Renal cortex interstitium (tissue), 11 donors: ENCODE data around the gene SGCD. TPM values are rescaled to one million over a fixed set of nuclear protein-coding genes. Genes with fewer than 3 reads are reported as not detected.
A peak's percentile ranks its signal among the peaks of the same experiment; 100 is the strongest.
"Not testable (repeated sequence)": the region's sequence is repeated elsewhere in the genome, so short reads cannot be mapped to it uniquely, and the experiment has no call there.

Experiments used
- DNase-seq, 11 donors: peaks; one replicate each; pipeline ENCODE4 v3.0.0-alpha.2; 2013; ENCODE audit warnings: low read depth in 9 of 11, low spot score in 4 of 11; ENCODE audit errors: extremely low read depth in 1 of 11
- polyA plus RNA-seq, 3 donors: library from polyadenylated mRNA; unstranded; fragments of 120-200 nt; gene quantifications; one replicate each; pipeline ENCODE4 v1.2.1, GENCODE V29; 2013; ENCODE audit not compliant: insufficient read length in 3 of 3

Gene SGCD
- polyA plus RNA-seq, 3 donors = 5.0 to 6.9 (median 5.6) TPM

- peak in 7 of 11 donors; percentile 14 to 48 (median 23) for DNase-seq
These were observed 313.8 kb downstream of the SGCD start for GRCh38 chr5:156640691-156641241.

GRCh38 chr5:156641686-156642085 lies 314.7 kb downstream of the SGCD start:
- DNase-seq = no peak

DNA sequence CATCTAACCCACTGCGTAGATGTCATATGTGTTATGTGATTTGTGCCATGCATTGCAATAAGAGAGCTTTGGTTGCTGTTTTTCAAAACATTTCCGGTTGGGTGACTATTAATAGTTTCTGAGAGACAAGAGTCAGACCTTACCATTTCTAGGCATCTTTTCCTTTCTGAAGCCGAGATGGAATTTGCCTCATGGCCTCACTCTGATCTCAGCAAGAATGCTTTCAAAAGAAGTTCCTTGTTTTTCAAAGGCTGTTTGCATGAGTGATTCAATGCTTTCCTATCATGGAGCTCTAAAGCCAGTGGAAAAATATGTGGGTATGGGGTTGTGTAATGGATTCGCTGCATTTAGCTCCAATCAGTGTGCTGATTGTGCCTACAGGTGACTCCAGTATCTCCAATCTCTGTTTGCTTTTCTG lies 320.1 kb downstream of the SGCD start:
- DNase-seq = peak in 2 of 11 donors; percentile 5 to 35

- DNase-seq = no peak
These were observed 327.5 kb downstream of the SGCD start for GRCh38 chr5:156654444-156654843.

DNA sequence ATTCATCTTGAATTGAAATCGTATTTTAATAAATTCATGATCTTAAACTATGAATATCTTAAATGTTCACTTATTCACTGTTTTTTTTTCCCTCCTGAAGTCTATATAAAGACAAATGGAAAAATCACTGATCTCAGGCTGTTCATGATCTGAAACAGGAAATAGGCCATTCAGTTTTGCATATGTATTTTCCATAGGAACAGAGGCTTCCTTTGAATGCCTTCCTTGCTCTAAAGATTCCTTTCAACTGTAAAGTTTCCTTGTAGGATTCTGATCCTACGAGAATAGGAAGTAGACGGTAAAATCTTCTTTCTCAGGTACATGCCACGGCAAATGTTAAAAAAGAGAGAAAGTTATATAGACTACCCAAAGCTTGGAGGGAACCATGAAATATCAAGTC lies 328.8 kb downstream of the SGCD start:
- no peak for DNase-seq

DNA sequence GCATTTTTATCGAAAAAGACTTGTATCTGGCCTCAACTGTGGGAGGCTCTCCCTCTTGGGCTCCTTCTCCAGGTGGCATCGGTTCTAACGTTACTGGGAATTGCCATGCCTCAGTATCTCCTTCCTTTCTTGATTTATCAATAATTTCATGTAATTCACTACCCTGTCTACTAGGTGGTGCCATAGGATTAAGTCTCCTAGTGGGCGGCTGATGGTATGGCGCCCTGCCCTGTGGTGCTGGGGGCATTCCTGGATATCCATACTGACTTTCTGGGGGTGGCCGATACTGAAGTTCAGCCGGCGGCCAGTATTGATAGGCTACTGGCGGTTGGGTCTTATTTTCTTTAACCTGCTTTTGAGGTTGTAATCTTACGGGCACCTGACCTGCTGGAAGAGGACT lies 337.9 kb downstream of the SGCD start:
- DNase-seq = not testable (repeated sequence)

GRCh38 chr5:156666686-156667085 lies 339.7 kb downstream of the SGCD start:
- DNase-seq = not testable (repeated sequence)

DNA sequence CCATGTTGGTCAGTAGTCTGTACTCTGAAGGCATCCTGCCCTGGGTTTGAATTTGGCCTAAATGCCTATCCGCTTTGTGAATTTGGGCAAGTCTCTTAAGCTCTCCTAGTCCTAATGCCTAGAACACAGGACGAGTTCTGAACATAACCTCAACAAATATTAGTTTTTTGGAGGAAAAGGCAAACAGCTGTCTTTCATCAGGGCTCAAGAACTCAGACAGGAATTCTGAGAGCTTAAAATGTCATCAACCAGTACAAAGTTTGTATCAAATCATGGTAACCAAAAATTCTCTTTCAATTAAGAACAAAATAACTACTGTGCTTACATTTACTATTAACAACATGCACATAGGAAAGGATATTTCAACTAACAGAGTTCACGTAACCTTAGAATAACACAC lies 340.7 kb downstream of the SGCD start:
- DNase-seq = peak in 2 of 11 donors; percentile 14 to 16

DNA sequence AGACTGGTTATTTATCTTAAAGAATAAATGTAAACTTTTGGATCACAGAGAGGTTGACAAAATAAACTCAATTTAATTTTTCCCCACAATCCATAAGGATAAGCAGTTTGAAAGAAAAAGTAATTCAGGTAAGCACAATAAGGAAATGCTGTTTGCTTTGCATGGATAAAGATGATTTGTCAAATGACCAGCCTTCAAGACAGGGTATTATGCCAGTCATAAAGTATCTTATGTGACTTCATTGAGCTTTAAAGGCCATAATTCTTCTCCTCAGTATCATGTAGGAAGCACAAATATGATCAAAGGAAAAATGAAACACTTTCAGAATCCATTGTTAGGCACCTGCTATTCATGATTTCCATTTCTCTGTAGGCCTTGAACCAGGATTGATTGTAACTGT lies 342.5 kb downstream of the SGCD start:
- no peak for DNase-seq

- no peak for DNase-seq
These were observed 343.7 kb downstream of the SGCD start for GRCh38 chr5:156670615-156671014.

DNA sequence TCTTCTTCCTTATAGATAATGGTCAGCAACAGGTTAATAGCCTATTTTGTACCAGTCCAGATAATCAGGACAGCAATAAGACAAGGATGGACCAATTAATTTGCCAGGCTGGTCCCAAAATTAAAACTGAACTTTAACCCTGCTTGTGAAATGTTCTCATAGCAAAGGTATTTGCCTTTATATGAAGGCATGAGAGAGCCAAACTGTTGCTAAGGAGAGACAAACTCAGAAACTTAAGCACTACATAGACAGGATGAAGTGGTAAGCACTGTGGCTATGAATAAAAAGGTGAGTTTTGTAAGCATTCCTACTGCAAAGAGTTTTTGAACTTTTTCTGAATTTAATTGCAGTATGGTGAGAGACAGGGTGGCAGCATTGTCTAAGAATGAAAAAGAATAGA lies 348.4 kb downstream of the SGCD start:
- no peak for DNase-seq

DNA sequence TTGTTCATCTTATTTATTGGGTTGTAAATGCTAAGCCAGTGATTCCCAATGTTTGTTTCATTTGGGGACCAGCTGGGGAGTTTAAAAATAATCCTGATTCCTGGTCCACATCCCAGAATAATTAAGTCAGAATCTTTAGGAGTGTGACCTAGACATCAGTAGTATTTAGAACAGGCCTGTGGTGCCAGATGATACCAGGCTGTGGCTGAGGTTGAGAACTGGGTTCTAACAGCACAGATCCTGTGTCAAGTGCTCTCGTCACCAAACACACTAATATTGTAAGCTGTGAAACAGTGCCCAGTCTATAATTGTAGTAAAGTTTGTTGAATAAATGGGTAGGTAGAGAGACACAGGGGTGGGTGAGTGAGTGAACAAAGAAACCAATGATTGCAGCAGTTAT lies 351.0 kb downstream of the SGCD start:
- no peak for DNase-seq

- no peak for DNase-seq
These were observed 351.5 kb downstream of the SGCD start for GRCh38 chr5:156678484-156678883.

- no peak for DNase-seq
These were observed 353.9 kb downstream of the SGCD start for GRCh38 chr5:156680831-156681230.

DNA sequence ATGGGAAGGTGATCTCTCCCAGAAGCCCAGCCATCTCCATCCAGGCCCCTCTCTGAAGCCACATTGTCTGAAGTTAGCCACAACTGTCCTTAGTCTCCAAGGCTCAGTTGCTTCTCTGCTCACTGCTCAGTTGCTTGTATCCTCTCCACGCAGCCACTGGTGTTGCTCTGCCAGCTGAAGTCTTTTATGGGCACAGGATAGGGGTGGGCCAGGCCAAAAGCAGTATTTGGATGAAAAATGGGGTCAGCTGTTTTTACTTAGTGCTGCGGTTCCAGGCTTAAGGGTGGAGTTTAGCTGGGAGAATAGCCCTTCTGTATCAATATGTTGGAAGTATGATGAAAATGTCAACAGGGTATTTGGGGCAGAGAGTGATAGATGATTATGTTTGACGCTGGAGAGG lies 354.3 kb downstream of the SGCD start:
- no peak for DNase-seq

DNA sequence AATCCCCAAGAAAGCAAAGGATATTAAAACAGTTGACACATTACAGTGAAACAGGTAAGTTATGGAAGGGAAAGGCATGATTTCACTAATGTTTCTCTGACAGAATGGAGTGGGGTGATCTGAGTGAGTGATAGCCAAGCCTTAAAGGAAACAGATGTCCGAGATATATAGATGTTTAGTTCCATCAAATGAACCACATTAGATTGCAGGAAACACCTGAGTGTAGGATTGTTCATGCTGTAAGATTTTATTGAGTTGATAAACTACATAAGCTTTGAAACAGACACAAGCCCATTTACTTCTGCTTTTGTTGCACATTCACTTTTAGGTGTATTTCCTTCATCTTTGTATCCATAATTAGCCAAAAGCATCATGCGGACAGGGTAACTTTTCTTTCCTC lies 356.0 kb downstream of the SGCD start:
- DNase-seq = no peak

DNA sequence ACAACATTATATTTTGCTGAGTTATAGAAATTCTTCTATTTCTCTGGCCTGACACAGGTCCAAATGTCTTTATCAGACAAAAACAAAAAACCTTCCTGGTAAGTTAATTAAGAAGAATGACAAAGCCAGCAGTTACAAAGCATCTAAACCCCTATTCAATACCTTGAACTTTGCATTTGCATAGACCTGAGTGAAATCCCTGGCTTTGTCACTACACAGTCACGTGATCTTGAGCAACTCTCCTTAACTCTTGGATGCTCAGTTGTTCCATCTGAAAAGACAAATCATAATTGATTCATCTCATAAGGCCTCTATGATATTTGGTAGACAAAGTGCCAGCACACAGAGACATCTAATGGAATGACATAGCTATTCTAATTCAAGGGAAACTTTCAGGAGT lies 356.5 kb downstream of the SGCD start:
- DNase-seq = no peak

GRCh38 chr5:156684216-156684615 lies 357.3 kb downstream of the SGCD start:
- no peak for DNase-seq

- no peak for DNase-seq
These were observed 358.5 kb downstream of the SGCD start for GRCh38 chr5:156685481-156685880.

DNA sequence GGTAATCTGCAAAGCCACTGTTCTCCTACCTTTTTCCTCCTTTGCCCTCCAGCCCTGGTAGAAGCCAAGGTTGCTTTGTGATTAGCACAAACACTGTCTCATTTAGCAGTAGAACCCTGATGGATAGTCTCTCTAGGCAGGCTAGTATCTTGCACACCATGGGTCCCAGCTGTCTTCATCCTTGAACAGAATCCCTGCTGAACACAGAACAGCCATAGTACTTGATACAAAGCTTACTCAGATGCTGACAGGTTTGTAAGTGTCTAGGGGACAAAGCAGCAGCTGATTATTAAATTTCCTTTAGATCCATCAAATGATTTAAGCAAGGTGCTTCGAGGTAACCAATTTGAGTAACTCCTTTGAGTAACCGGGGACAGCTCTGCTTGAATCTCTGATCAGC lies 359.4 kb downstream of the SGCD start:
- no peak for DNase-seq

- peak in 10 of 11 donors; percentile 17 to 73 (median 36) for DNase-seq
These were observed 359.8 kb downstream of the SGCD start for GRCh38 chr5:156686796-156687195.

DNA sequence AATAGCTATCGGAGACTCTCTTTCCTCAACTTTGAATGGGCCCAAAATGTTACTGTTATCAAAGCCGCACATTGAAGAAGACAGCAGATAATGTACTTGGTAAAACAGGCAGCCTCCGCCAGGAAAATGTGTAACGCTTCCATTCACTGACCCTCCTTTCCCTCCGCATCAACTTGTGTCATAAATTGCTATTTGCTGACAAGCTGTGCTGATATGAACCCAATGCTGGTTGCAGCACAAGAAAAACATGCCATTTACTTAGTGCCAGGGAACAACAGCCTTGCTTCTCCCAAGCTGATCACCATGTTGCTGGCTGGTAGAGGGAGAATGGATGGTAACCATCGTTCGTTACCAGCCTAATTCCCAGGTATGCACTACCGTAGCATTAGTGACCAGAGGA lies 360.6 kb downstream of the SGCD start:
- no peak for DNase-seq
